HCT116 (cell line): ENCODE results near the gene PPHLN1. TPM values are rescaled to one million over a fixed set of nuclear protein-coding genes. Genes with fewer than 3 reads are reported as not detected.

Experiments
- ATAC-seq: fragments of 200-7000 bp; cut with Tn5 transposase; 2 replicates; pipeline ENCODE4 v1.9.1; 2020; ENCODE audit warnings: mild to moderate bottlenecking, moderate library complexity
- BruUV-seq: library from RNA; stranded (reverse); fragments of 400-500 nt; replicated peaks from 2 replicates; lab custom pipeline; 2021; lab: Mats Ljungman, UMichigan
- CTCF ChIA-PET: fragments of 300-600 bp; sonication (Branson Sonifier 250); formaldehyde crosslinking; loops from one replicate; lab custom pipeline; 2021; ENCODE audit warnings: antibody characterized with exemption; lab: Charles Lee
- POLR2A ChIA-PET: fragments of 300-600, 350-600 bp; sonication (Branson Sonifier 250); formaldehyde crosslinking; loops from one replicate; lab custom pipeline; 2021; ENCODE audit warnings: antibody characterized with exemption; lab: Charles Lee
- RAD21 ChIA-PET, 2 experiments: fragments of 300-600 bp; sonication (Branson Sonifier 250); formaldehyde crosslinking; loops; one replicate each; lab custom pipeline; 2023; ENCODE audit warnings: low total read pairs in 2 of 2; ENCODE audit not compliant: uncharacterized antibody in 2 of 2, unreplicated experiment in 2 of 2, low non-redundant PET in 1 of 2; lab: Charles Lee
- DNase-seq: peaks from one replicate; pipeline ENCODE4 v3.0.0-alpha.2; 2010; ENCODE audit warnings: low read depth, low spot score
- H2AFZ ChIP-seq: fragments of 200-600 bp; shearing (Covaris generic), sonication (generic); 2 replicates; pipeline ENCODE4 v1.6.1; 2017; ENCODE audit warnings: low read depth, mixed run types, mixed read lengths, antibody characterized with exemption, low read length; ENCODE audit not compliant: poor library complexity, severe bottlenecking
- H3K27ac ChIP-seq: 2 replicates; pipeline ENCODE4 v1.5.1; 2012; ENCODE audit warnings: low read depth, low read length
- H3K27me3 ChIP-seq: fragments of 200-600 bp; sonication (generic); 2 replicates; pipeline ENCODE4 v1.6.1; 2016; ENCODE audit warnings: mixed run types, low read length, mixed read lengths; ENCODE audit not compliant: insufficient read depth
- H3K36me3 ChIP-seq, 2 experiments: fragments of 200-500 bp in 1 of 2; fragments of 200-600 bp in 1 of 2; sonication (Bioruptor generic) in 1 of 2; sonication (generic) in 1 of 2; 2 replicates each; pipeline versions ENCODE4 v1.5.1 to v1.6.1; 2014 to 2016; ENCODE audit warnings: low read length in 2 of 2, inconsistent platforms in 1 of 2, mixed read lengths in 1 of 2, mixed run types in 1 of 2; ENCODE audit not compliant: insufficient read depth in 2 of 2, control insufficient read depth in 1 of 2
- H3K4me1 ChIP-seq, 2 experiments: fragments of 200-600 bp in 1 of 2; sonication (generic) in 1 of 2; 2 replicates each; pipeline versions ENCODE4 v1.5.1 to v1.6.1; 2012 to 2017; ENCODE audit warnings: low read length in 2 of 2, inconsistent platforms in 1 of 2, mild to moderate bottlenecking in 1 of 2, mixed read lengths in 1 of 2, mixed run types in 1 of 2, moderate library complexity in 1 of 2; ENCODE audit not compliant: insufficient read depth in 2 of 2, control insufficient read depth in 1 of 2
- H3K4me2 ChIP-seq: fragments of 200-600 bp; sonication (generic); 2 replicates; pipeline ENCODE4 v1.6.1; 2017; ENCODE audit warnings: mixed run types, low read length, mixed read lengths
- H3K4me3 ChIP-seq, 2 experiments: fragments of 200-600 bp in 1 of 2; sonication (generic) in 1 of 2; replicated peaks in 1 of 2; 2 replicates each; pipeline ENCODE4 v1.5.1; 2011 to 2016; ENCODE audit warnings: low read length in 2 of 2, control low read depth in 1 of 2, low read depth in 1 of 2, mild to moderate bottlenecking in 1 of 2, mixed read lengths in 1 of 2, mixed run types in 1 of 2
- H3K79me2 ChIP-seq: fragments of 200-600 bp; sonication (generic); 2 replicates; pipeline ENCODE4 v1.6.1; 2017; ENCODE audit warnings: mild to moderate bottlenecking, mixed run types, low read length, moderate library complexity, mixed read lengths; ENCODE audit not compliant: insufficient read depth
- H3K9ac ChIP-seq: fragments of 200-600 bp; sonication (generic); 2 replicates; pipeline ENCODE4 v1.6.1; 2016; ENCODE audit warnings: low read length, mixed read lengths
- H3K9me2 ChIP-seq: fragments of 200-600 bp; sonication (generic), shearing (Covaris generic); 2 replicates; pipeline ENCODE4 v1.6.1; 2017; ENCODE audit warnings: mixed run types, mild to moderate bottlenecking, moderate library complexity; ENCODE audit not compliant: insufficient read depth
- H3K9me3 ChIP-seq, 2 experiments: fragments of 200-500 bp in 1 of 2; fragments of 200-600 bp in 1 of 2; sonication (Bioruptor generic) in 1 of 2; sonication (generic) in 1 of 2; 2 replicates each; pipeline ENCODE4 v1.6.1; 2014 to 2017; ENCODE audit warnings: low read length in 2 of 2, mixed read lengths in 2 of 2, inconsistent platforms in 1 of 2, low read depth in 1 of 2, mild to moderate bottlenecking in 1 of 2, mixed run types in 1 of 2, moderate library complexity in 1 of 2; ENCODE audit not compliant: control insufficient read depth in 1 of 2, insufficient read depth in 1 of 2
- H4K20me1 ChIP-seq: fragments of 200-600 bp; sonication (generic), shearing (Covaris generic); 2 replicates; pipeline ENCODE4 v1.6.1; 2017; ENCODE audit warnings: mixed run types, mild to moderate bottlenecking, moderate library complexity; ENCODE audit not compliant: insufficient read depth
- EZH2 ChIP-seq: fragments of 200-600 bp; sonication (generic); IDR thresholded peaks from 2 replicates; pipeline ENCODE4 v1.6.1; 2017; ENCODE audit warnings: antibody characterized with exemption, mixed run types
- JUND ChIP-seq: IDR thresholded peaks from 2 replicates; pipeline ENCODE4 v1.6.1; 2012
- POLR2A ChIP-seq: IDR thresholded peaks from 2 replicates; pipeline ENCODE4 v1.7.0; 2011; ENCODE audit warnings: borderline replicate concordance; ENCODE audit not compliant: insufficient read depth, insufficient read length; ENCODE audit errors: extremely low read depth
- SIN3A ChIP-seq: IDR thresholded peaks from 2 replicates; pipeline ENCODE4 v1.6.1; 2012; ENCODE audit warnings: low read depth
- YY1 ChIP-seq: IDR thresholded peaks from 2 replicates; pipeline ENCODE4 v1.6.1; 2011; ENCODE audit warnings: low read length, low read depth, moderate library complexity, mild to moderate bottlenecking; ENCODE audit not compliant: insufficient replicate concordance; ENCODE audit errors: extremely low read depth
- ZFX ChIP-seq: fragments of 450-650 bp; IDR thresholded peaks from 2 replicates; pipeline ENCODE4 v1.6.1; 2017
- intact Hi-C: fragments of 100-400 bp; cut with micrococcal nuclease; formaldehyde crosslinking; loops from 2 replicates; pipeline ENCODE4 v1.10.0; 2022
- total RNA-seq: library from RNA; stranded (reverse); gene quantifications from one replicate; pipeline ENCODE4 v1.2.1, GENCODE V29; 2021; ENCODE audit not compliant: unreplicated experiment
- TF ChIP-seq, protein P1 (sequence below): IDR thresholded peaks from 2 replicates; pipeline ENCODE4 v1.6.1; 2012
- TF ChIP-seq, protein P2 (sequence below), 3 experiments: fragments of 200-600 bp in 1 of 3; sonication (generic) in 1 of 3; IDR thresholded peaks in 2 of 3; conservative IDR thresholded peaks in 1 of 3; 2 replicates each; pipeline ENCODE4 v1.5.1; 2012 to 2017; ENCODE audit warnings: low read depth in 2 of 3, low read length in 2 of 3, antibody characterized with exemption in 1 of 3, borderline replicate concordance in 1 of 3, control low read depth in 1 of 3, mild to moderate bottlenecking in 1 of 3, mixed read lengths in 1 of 3, mixed run types in 1 of 3, moderate library complexity in 1 of 3; ENCODE audit not compliant: insufficient read depth in 1 of 3
- TF ChIP-seq, protein P3 (sequence below): IDR thresholded peaks from 2 replicates; pipeline ENCODE4 v1.6.1; 2011; ENCODE audit warnings: mild to moderate bottlenecking, low read length, moderate library complexity; ENCODE audit not compliant: insufficient replicate concordance; ENCODE audit errors: extremely low read depth

Gene PPHLN1
- total RNA-seq, 1 experiment from 2014 or later = 57.4 TPM

DNA sequence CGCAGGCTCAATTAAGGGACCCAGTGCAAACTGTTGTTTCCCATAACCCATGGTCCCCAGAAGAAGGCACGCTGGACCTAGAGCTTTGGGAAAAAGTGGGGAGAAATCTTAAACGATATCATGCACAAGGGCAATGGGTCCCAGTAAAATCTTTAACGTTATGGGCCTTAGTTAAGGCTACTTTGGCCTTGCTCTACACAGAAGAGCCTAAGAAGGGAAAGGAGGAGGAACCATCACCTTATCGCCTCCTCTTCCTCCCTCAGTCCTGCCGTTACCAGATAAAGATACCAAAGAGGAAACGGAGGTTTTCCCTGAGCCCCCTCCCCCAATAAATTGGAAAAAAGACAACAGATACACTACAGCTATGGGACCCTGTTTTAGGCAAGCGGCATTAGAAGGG, 116.9 kb downstream of the PPHLN1 start:
- Histone ChIP-seq H3K9me3 (no peaks in the 10 kb centered on the region), H3K36me3 (peaks cover 0 to 4% of the 10 kb centered on the region in 2 experiments; a peak in 2 of 4 replicates), H3K27ac (no peak overlapping the region), H3K9me2 (no peaks in the 10 kb centered on the region), H4K20me1 (no peaks in the 10 kb centered on the region), H3K4me2 (no peak overlapping the region), H3K9ac (no peak overlapping the region), H3K79me2 (peaks cover under 1% of the 10 kb centered on the region; the same call in 1 of the 2 replicates), H3K4me3 (no peak overlapping the region), H2AFZ (no peak overlapping the region), H3K4me1 (no peaks in the 10 kb centered on the region), H3K27me3 (no peaks in the 10 kb centered on the region)
- ATAC-seq (no peak), DNase-seq (no peak)
- intact Hi-C loops = no loop called here
- ChIA-PET CTCF (no interaction called here), POLR2A (no interaction called here), RAD21 (no interaction called here)
- TF ChIP-seq ZFX (no peak), SIN3A (no peak), POLR2A (no peak), JUND (no peak), YY1 (no peak), EZH2 (no peak)
- TF ChIP-seq, protein P1, sequence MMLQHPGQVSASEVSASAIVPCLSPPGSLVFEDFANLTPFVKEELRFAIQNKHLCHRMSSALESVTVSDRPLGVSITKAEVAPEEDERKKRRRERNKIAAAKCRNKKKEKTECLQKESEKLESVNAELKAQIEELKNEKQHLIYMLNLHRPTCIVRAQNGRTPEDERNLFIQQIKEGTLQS = no peak
- TF ChIP-seq, protein P2, sequence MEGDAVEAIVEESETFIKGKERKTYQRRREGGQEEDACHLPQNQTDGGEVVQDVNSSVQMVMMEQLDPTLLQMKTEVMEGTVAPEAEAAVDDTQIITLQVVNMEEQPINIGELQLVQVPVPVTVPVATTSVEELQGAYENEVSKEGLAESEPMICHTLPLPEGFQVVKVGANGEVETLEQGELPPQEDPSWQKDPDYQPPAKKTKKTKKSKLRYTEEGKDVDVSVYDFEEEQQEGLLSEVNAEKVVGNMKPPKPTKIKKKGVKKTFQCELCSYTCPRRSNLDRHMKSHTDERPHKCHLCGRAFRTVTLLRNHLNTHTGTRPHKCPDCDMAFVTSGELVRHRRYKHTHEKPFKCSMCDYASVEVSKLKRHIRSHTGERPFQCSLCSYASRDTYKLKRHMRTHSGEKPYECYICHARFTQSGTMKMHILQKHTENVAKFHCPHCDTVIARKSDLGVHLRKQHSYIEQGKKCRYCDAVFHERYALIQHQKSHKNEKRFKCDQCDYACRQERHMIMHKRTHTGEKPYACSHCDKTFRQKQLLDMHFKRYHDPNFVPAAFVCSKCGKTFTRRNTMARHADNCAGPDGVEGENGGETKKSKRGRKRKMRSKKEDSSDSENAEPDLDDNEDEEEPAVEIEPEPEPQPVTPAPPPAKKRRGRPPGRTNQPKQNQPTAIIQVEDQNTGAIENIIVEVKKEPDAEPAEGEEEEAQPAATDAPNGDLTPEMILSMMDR (IDR thresholded peaks at IDR 0.05 in 2 of 3, conservative IDR thresholded peaks at IDR 0.05 in 1 of 3; ENCODE audit: borderline replicate concordance in 1 of 3, insufficient read depth in 1 of 3, low read depth in 2 of 3, low read length in 2 of 3) = no peak
- TF ChIP-seq, protein P3, sequence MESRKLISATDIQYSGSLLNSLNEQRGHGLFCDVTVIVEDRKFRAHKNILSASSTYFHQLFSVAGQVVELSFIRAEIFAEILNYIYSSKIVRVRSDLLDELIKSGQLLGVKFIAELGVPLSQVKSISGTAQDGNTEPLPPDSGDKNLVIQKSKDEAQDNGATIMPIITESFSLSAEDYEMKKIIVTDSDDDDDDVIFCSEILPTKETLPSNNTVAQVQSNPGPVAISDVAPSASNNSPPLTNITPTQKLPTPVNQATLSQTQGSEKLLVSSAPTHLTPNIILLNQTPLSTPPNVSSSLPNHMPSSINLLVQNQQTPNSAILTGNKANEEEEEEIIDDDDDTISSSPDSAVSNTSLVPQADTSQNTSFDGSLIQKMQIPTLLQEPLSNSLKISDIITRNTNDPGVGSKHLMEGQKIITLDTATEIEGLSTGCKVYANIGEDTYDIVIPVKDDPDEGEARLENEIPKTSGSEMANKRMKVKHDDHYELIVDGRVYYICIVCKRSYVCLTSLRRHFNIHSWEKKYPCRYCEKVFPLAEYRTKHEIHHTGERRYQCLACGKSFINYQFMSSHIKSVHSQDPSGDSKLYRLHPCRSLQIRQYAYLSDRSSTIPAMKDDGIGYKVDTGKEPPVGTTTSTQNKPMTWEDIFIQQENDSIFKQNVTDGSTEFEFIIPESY = no peak
- no TSS peak for BruUV-seq
